HG03439 (cell line): ENCODE results near the gene DGKD.

Experiments
- ATAC-seq: cut with Tn5 transposase; IDR thresholded peaks from one replicate; pipeline ENCODE4 v1.9.1; 2021; ENCODE audit warnings: mild to moderate bottlenecking, moderate library complexity; ENCODE audit not compliant: unreplicated experiment

DGKD gene

DNA sequence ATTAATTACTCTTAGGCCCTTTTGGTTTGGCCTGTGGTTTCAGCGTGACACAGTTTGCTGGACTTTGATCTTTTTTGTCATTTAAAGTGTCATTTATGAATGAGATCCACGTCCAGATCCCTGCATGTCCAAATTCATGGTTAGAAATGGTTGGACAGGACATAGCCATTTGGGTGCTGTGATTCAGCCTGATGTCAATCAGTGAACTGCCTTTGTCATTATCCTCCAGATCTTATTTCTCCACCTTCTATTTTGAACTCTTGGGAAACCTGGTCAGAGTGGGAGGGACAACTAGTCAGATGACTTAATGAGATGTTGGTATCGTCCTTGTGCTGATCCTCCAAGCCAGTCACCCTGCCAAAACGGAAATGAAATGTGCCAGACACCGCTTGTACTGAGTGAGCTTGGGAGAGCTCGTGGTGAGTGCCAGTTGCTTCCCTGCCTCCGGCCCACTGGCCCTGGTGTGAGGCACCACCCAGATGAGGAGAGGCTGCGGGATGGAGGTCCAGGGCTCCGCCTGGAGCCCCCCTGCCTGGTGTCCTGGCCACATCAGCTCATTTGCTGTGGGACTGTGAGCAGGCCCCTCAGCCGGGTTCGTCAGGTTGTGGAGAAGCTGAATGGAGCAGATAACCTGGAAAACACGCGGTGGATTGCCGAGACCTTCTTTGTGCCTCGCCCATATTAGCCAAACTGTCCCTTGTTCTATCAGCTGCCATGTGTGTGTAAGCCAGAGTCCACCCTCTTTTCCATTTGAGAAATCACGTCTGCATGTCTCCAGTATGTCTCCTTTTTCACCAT, 70.1 kb downstream of the DGKD start:
- no peak for ATAC-seq

DNA sequence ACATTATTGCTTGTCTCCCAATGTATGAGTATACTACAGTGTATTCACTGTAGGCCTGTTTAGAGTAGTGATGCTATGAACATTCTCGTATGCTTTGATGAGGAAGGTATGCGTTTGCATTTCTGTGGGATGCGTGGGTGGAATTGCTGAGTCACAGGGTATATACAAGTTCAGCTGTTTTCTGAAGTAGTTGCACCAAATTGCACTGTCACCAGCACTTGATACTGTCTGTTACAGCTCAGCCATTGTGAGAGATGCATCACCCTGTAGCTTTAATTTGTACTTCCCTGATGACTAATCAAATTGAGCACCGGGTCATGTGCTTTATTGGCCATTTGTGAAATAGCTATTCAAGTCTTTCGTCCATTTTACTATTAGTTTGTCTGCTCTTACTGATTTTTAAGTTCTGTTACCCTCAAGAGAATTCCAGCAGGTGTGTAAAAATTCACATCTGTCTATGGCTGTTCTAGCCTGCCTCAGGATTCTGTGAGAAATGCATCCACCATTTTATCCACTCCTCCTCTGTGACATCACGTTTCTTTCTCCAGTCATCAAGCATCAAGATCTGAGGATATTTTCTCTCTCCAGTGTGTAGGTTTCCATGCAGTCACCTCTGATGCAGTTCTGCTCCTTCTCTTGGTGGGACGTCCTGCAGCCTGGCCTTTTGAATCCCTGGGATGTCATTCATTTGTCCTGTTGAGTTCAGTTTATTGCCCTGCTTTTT, 72.5 kb downstream of the DGKD start:
- ATAC-seq = no peak

DNA sequence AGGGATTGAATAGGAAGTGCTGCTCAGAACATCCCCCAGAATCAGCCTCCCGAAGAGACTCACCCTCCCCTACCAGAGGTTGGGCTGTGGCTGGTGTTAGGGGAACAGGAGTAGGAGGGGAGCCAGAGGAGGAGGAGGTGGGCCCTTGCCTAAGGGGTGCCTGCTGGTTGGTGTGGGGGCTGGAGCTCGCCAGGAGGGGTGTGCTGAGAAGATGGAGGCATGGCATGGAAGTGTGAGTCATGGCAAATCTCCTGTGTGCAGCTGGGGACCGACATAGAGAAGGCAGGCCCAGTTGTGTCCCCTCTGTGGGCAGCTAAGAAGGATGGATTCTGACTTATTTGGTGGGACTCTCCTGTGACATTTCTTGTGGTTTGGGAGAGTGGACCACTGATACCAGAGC, 73.7 kb downstream of the DGKD start:
- no peak for ATAC-seq

DNA sequence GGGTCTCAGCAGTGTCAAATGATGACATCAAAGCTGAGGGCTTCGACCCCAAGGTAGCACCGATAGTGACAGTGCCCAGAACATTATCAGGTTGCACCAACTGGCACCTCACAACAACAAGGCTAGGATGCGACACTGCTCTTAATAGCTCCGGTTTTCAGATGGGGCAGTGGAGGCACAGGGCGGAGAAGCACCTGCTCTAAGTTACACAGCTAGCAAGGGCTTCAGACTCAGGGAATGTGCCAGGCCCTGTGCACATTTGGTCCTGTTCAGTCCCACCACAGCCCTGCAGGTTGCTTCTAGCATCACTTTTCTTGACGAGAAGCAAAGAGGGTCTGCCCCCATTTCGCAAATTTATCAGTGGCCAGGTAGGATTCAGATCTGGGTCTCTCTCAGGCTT, 74.1 kb downstream of the DGKD start:
- no peak for ATAC-seq

DNA sequence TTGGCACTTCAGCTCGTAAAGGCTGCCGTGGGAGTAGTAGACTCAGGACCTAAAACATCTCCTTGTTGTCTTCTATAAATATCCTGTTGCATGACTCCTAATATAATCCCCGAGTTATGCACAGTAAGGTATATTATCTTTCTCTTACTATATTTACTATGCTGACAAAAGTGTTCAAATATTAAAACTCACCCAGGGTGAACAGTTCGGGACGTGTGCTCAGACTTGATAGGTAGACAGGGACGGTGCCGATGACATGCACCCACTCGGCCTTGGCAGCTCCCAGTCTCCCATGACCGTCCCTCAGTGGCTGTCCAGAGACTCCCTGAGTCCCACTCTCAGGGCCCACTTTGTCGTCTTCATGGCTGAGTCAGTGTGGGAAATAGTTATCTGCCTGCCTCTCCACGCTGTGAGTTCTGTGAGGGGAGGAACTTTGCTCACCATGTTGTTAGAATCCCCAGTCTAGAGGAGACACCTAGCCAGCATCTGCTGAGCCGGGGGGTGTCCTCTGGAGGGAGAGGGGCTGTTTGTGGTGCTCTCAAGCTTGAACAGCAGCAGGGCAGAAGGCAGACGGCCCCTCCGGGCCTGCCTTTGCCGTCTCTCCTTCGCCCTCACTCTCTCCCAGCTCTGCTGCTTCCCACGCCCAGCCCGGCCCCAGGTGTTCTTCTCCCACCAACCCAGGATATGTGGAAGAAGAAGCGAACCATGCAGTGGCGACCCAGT, 75.0 kb downstream of the DGKD start:
- no peak for ATAC-seq

DNA sequence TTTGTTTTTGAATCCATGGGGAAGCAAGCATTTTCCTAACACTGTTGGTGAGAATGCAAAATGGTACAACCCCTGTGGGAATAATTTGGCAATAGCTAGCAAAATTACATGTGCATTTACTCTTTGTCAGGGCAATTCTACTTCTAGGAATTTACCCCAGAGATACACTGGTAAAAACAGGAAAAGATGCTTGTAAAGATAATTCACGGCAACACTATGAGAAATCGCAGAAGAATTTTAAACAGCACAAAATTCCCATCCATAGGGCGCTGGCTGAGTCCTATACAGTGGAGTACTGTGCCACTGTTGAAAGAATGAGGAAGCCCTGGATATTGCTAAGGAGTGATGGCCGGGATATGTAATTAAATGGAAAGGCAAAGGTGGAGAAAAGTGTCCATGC, 75.8 kb downstream of the DGKD start:
- ATAC-seq = no peak

DNA sequence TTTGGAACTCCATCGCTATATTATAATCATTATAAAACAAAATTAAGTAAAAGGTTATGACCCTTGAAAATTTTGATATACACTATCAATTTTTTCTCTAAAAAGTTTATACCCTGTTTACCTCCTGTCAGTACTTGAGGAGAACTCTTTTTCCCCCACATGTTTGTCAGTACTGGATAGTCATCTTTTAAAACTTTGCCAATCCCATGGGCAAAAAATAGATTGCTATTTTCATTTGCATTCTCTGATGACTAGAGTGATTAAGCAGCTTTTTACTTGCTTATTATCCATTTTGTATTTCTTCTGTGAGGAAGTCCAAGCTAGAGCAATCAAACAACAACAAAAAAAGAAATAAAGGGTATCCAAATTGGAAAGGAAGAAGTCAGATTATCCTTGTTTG, 76.4 kb downstream of the DGKD start:
- no peak for ATAC-seq

DNA sequence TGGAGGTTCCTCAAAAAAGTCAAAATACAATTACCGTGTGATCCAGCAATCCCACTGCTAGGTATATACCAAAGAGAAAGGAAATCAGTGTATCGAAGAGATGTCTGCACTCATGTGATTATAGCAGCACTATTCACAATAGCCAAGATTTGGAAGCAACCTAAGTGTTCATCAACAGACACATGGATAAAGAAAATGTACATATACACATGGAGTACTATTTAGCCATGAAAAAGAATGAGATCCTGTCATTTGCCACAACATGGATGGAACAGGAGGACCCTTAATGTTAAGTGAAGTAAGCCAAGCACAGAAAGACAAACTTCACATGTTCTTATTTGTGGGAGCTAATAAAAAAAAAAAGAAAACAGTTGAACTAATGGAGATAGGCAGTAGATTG, 78.7 kb downstream of the DGKD start:
- no peak for ATAC-seq

DNA sequence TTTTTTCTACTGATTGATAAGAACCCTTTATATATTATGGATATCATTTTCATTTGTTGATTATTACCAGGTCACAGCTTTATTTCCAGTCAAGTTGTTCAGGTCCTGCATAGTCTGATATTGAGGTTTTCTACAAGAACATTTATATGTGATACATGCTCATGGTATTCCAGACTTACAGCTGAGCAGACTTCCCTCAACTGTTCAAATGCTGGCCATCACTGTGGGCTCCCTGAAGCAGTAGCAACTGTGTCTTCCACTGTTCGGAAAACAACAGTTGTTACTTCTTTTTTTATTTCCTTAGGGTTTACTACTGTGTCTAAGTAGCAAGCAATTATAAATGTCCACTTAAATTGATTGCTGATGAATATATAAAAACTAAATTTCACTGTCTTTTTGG, 79.5 kb downstream of the DGKD start:
- no peak for ATAC-seq

DNA sequence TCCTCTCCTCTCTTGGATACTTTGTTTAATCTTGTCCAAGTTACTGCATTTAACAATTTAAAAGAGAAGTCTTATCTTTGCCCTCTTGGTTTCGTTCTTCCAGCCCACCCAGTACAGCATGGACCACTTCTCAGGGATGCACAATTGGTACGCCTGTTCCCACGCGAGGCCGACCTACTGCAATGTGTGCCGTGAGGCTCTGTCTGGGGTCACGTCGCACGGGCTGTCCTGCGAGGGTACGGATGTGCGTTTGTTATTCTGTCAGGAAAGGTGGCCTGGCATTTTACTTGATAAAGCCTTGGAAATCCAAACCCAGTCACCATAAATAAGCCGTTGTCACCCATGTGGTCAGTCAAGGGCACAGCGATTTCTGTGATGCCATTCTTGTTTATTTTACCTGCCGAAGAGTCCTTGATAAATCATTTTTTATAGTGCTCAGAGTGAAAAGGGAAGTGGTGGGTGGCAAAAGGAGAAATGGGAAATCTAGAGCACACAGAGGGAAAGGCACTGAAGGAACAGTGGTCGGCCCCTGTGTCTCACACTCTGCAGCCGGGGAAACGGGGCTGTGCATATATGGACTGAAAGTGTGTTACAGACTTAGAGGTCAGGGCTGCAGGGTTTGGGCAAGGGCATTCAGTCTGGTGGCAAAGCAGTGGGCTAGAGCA, 80.5 kb downstream of the DGKD start:
- no peak for ATAC-seq

DNA sequence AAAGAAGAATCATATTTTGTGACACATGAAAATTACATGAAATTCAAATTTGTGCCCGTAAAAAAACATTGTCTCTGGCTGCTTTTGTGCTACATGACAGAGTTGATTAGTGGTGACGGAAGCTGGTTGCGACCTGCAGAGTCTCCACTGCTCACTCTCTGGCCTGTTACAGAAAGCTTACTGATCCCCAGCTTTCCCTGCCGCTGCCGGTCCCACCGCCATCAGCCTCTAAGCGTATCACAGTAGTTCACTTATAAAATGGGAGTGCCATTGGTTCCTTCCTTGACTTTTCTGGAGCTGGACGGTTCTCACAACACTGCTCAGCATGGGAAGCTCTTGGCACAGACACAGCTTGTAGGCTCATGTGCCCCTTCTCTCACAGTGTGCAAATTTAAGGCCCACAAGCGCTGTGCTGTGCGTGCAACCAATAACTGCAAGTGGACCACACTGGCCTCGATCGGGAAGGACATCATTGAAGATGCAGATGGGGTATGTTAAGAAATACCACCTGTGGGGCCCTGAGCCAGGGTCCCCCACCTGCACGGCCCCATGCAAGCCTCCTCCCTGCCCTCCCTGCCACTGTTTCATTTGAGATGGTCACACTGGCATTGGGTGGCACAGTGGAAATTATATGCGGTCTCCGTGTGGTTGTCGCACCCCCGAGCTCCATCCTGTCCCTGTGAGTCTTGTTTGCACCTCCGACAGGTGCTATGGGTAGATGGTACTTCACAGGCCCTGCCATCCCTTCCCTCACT, 81.3 kb downstream of the DGKD start:
- ATAC-seq = no peak

DNA sequence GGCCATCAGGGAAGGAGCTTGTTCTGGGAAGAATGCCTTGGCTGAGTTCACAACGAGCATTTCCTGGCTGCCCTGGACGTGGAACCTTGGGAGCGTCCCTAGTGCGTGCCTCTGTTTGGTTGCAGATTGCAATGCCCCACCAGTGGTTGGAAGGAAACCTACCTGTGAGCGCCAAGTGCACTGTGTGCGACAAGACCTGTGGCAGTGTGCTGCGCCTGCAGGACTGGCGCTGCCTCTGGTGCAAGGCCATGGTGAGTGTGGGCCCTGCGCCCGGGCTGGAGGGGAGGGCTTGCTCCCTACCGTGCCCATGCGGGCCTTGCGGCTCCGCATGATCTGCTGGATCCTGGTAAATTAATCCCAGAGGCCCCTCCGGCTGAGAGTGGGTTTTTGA, 81.9 kb downstream of the DGKD start:
- no peak for ATAC-seq

DNA sequence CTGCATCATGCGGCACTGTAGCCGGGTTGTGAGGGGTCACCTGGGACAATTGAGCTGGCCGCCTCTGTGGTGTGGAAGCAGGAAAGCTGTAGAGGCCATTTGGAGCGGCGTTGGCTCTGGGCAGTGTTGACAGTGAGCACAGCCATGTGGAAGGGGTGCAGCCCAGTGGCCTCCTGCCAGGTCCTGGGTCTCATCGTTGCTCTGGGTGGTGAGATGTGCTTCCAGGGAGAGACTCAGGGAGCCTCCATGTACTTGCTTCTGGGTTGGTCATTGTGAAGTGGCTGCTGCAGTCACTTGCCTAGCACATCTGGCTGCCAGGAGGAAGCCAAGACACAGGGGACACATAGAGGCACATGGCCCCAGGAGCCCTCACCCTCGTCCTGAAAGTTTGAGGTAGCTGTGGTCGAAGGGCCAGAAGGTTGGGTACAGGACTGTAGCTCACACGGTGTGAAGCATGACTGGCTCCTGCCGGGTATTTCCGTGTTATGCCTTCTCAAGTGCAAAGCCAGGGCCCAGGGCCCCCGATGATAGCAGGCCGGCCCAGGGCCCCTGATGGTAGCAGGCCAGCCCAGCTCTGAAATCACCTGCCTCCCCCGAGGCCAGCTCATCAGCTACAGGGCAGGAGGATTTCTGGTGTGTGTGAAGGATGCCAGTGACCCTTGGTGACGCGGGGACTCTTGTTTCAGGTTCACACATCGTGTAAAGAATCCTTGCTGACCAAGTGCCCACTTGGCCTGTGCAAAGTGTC, 82.6 kb downstream of the DGKD start:
- no peak for ATAC-seq

DNA sequence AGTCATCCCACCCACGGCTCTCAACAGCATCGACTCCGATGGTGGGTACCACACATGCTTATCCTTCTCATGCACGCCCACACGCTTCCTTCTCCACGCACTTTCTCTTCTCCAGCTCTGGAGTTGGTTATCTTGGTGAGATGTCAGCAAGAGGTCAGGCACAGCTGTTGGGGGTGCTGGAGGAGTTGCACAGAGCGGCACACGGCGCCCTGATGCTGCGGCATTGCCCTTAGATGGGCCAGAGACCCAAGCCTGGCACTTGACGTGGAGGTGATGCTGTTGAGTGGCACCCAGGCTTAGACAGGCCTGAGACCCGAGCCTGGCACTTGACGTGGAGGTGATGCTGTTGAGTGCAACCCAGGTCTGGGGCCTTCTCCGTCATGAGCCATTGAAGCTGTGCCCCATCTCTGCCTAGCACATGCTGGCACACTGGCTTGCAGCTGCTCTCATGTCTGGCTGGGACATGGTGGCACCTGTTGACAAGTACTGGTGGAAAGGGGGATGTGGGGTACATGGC, 83.2 kb downstream of the DGKD start:
- no peak for ATAC-seq

DNA sequence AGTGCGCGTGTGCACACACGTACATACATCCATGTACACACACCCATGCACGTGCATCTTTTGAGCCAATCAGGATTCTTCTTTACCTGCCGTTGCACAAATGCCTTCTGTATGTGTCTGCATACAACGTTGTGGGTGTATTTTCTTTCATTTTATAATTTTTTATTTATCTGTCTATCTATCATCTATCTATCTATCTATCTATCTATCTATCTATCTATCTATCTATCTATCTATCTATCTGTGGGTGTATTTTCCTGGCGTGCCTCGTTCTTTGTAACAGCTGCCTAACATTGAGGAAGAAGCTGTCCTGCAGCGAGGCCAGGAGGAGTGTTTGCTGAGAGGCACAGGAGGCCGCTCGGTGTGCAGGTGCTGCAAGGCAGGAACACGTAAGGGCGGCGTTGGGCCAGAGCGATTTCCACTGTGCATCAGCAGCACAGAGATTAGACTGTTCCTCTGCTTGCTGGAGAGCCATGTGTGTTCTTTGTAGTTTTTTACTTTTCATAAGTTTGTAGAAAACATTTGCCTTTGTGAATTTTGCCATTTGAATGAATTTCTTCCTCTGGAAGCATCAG, 84.4 kb downstream of the DGKD start:
- ATAC-seq = no peak

DNA sequence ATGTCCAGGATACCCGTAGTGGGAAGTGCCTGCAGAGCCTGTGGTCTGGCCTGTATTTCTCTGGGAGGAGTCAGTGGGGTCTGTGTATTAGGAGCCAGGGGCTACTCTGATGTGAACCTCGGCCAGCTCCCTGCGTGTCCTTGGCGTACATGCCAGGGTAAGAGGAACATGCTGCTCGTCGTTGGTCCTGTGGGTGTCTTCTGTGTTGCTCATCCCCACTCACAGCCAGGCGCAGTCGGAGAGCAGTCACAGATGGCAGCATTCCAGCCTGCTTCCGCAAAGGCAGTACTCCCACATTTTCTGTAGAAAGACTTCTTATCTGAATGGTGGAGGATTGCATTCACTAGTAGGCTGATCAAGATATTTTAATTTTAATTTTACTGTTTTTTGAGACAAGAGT, 84.9 kb downstream of the DGKD start:
- no peak for ATAC-seq

DNA sequence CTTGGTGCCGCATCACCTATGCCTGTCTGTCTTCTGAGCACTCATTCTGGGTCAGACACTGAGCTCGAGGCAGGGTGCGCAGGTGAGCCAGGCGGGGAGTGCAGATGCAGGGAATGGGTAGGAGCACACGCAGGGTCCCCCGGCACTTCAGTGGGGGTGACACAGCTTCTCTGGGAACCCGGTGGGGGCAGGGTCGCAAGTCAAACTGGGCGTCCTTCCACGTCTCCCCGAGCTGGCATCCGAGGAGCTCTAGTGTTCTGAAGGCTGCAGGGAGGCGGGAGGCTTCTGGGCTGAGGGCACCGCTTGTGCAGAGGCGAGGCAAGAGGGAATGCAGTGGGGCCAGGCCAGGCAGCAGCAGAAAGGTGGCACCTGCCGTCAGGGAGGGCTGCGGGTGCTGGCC, 86.0 kb downstream of the DGKD start:
- ATAC-seq = no peak

DNA sequence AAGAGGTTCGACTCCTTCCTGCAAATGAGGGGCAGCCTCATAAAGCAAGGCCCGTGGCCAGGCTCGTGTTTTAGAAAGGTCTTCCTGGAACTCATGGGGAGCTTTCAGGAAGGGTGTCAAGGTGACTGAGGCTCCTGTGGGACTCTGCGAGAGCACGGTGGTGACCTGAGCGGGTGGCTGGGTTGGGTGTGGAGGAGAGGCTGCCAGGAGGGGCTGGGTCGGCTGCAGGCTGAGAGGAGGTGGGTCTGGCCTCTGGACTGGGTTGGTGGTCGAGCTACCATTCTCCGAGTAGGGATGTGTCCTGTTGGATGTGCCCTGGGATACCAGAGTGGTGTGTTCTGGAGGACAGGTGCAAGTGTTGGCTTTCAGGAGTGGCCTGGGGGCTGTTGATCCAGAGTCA, 86.4 kb downstream of the DGKD start:
- ATAC-seq = no peak
